Fibroblast of skin of right biceps (primary cell): ENCODE results near the gene ELAPOR1.
A peak's percentile ranks its signal among the peaks of the same experiment; 100 is the strongest.

ENCODE experiments used
- DNase-seq: peaks from one replicate; pipeline ENCODE4 v3.0.0-alpha.2; 2013

Gene ELAPOR1

DNA sequence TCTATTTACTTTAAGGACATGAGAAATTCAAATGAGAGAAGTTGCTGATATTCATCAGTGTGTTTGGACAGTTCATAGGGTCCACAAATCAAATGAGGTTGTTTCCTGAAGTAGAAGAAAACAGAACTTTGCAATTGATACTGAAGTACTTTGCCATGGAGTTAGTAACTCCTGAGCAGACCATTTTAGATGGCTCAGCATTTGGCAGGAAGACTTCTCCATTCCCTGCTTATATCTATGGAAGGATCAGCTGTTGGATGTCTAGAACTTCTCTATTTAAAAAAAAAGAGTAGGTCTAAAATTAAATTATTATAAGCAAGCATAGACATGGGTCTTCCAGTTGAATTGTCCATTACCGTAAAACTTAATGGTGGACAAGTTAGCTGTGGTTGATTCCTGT, 18.3 kb upstream of the ELAPOR1 start:
- no peak for DNase-seq

DNA sequence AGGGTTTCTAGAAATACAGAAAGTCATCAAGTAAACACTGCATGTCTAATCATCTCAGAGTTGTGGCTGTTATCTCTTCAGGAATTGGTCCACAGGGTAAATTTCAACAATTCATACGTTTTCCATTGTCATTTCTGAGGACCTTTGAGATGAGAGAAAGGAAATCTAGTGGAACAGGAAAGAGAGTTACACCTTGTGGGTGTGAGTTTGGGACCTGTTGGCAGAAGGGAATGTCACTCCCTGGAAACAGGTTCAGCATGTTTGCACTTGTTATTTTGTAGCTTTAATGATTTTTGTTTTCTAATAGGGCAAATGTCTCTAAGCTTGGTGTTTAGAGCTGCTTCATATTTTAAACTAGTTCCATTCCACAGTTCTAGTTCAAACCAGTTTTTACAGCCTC, 17.8 kb upstream of the ELAPOR1 start:
- DNase-seq: no peak

DNA sequence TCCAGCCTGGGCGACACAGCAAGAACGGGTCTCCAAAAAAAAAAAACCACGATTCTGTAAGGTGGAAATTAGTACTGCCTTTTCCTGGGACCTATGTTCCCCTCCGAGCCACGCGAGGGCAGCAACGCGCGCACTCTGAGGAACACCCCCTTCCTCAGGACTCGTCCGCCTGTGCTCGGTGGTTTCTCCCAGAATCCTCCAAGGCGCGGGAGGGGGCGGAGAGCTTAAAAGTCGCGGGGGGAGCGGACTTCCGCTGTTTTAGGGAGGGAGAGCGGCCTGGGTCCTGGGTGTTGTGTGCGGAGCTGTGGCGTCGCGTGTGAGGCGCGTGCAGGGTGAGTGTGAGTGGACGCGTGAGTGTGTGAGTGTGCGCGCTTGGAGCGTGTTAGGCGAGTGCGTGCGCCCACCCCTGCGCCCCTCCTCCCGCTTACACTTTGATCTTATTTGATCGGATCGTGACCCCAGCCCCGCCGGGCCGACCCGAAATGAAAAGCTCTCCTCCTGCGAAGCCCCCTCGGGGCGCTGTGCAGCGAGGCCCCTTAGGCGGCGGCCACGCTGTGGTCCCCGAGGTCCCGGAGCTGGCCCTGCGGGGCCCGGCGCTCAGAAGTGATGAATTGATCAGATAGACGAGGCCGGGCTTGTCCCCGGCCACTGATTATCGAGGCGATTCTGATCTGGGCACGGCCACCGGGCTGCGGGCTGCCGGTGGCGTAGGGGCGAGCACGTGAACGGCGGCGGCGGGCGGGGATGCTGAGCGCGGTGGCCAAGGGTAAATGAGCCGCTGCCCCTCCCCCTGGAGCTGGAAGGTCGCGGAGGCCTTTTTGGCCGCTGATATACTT, 13.8 kb upstream of the ELAPOR1 start:
- DNase-seq: peak; percentile 98

DNA sequence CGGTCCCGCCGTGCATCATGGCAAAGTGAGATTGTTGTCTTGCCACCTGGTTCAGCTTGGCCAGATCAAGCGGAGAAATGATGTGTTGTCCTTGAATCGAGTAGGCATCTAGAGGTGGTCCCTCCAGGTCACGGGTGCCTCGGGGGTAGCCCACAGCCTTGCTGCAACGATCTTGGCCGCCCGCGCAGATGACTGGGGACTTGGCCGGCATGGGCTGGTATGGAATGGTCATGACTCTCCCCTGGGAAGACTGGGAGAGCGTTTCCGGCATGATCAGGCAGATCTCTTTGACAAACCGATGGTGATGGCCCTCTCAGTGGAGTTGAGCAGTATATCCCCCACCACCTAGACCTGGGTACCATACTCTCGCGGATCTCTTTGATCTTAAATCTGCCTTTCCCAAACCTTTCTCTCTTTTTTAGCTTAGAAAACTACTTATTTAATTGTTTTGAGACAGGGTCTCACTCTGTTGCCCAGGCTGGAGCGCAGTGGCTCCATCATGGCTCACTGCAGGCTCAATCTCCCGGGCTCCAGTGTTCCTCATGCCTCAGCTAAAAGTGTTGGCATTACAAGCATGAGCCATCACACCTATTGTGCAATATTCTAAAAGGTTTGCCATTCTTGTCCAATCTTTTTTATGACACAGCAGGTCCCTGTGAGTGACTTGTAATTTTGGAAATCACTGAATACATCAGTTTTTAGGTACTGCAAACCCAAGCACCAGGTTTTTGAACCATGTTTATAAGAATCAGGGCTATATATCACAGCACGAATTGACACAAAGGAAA, 9.4 kb upstream of the ELAPOR1 start:
- DNase-seq: no peak

DNA sequence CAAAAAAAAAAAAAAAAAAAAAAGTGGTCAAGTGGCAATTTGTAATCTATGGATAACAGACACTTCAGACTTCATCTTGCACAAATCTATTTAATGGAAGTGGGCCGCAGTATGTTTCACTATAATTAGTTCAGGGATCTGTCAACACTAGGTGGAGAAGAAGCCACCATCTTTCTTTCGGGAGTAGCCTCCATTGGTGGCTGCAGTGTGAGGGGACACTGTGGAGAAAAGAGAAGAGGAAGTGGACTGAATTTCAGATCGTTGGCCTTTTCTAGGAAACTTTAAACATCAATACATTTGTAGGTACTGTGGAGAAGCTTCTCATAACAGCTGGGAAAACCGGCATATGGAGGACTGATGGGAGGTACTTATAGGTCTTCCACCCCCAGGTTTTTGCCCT, 8.0 kb upstream of the ELAPOR1 start:
- no peak for DNase-seq

DNA sequence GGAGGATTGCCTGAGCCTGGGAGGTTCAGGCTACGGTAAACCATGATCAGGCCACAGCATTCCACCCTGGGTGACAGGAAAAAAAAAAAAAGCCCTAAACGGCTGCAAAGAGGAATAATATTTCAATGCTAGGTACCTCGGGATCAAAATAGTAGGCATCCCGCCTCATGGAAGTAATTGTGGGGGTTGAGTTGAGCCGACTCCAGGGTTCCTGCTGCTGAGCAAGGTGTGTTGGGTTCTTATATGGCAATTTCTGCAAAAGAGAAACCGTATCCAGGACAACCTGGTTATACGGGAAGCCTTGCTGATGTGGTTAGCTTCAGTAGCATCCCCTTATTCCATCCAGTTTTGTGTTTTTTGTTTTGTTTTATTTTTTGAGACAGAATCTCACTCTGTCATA, 6.1 kb upstream of the ELAPOR1 start:
- no peak for DNase-seq

DNA sequence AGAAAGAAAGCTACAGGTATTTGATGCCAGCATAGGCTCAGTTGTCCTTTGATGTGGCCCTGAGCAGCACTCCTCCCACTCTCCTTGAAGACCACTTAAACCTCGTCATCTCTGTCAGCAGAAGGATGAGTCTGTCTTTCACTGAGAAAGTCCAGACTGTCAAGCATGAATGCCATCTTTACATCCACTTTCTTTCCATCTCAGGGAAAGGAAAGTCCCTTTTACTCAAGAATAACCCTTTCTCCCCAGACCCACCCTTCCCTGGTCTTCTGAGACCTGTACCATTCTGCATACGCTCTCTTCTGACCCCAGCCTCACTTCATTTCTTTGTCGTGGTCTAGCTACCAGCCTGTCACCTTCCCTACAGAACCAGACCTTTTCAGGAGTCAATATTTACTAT, 4.0 kb upstream of the ELAPOR1 start:
- no peak for DNase-seq

DNA sequence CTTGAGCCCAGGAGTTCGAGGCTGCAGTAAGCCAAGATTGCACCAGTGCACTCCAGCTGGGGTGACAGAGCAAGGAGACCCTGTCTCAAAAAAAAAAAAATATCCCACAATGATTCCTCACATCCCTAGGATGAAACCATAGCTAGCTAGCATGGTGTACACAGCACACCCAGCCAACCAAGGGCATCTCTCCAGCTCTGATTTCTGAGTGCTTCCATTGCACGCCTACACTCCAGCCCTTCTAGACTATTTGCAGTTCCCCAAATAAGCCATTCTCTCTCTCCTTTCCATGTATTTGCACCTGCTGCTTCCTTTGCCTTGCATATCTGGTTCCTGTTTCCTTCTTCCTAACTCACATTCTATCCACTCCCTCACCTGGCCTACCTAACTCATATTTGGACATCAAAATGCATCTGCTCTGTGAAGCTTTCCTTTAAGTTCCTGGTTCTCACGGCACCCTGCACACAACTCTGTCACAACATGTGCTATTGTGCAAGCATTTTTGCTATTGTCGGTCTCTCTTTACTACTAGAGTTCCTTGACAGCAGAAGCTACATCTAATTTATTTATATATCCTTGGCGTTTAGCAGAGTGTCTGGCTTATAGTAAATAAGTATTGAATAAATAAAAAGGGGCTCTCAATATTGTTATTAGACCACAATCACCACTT, 2.4 kb upstream of the ELAPOR1 start:
- no peak for DNase-seq

DNA sequence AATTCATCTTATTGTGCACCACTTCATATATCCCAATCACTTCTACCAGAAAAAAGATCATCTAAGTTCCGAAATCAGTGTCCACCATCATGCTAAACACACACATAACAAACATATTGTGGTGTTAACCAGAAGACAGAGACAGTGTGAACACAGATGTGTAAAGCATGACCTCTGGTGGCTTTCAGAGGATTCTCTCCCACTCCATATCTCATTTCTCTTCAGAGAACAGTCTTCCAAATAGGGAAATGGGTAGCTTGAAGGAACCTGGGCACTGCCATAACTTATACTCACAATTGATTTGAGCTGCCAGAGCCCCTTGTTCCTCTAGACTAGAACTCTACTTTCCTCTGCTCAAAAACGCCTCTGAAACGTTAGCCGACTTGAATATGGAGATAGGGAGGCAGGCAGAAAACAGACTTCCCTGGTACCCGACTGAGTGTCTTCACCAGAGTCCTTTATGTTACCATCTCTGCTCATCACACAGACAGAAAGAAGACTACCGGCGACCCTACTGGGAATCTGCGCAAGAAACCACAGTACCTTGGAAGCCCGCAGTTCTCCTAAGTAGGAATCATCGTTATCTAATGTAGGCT, 1.8 kb upstream of the ELAPOR1 start:
- DNase-seq: peak; percentile 39

DNA sequence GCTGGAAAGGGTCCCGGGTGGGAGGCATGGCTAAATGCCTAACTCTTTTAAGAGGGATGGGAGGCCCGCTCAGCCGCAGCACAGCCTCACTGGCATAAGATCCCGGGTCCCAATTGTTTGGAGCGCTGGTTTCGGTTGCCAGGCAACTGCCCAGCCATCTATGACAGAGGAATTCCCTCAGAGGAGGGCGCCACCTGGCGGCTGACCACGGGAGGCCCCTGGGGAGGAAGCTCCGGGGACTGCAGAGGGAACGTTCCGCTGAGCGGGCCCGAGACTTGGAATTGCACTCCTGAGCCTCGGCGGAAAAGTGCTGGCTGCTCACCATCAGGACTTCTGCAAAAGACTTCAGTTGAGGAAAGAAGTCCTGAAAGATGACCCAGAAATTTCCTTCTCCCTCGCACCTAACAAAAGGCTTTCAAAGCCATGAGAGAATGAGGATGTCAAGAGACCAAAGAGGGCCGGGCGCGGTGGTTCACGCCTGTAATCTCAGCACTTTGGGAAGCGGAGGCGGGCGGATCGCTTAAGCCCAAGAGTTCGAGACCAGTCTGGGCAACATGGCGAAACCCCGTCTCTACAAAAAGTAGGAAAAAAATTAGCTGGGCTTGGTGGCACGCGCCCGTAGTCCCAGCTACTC, 1.1 kb upstream of the ELAPOR1 start:
- DNase-seq: peak; percentile 89

DNA sequence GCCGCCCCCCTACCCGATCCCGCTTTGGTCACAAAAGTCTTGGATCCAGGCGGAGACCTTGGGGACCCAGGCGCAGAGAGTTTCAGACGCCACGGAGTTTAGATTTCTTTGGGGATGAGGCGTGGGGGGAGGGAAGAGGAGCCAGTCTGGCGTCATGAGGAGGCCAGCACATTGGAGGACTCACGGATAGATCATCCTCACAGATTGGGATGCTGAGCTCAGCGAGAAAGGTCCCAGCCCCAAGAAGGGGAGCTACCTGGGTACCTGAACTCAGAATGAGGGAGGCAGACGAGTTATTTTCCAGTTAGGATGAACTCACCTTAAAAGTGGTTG, 393 bp downstream of the ELAPOR1 start:
- no peak for DNase-seq

DNA sequence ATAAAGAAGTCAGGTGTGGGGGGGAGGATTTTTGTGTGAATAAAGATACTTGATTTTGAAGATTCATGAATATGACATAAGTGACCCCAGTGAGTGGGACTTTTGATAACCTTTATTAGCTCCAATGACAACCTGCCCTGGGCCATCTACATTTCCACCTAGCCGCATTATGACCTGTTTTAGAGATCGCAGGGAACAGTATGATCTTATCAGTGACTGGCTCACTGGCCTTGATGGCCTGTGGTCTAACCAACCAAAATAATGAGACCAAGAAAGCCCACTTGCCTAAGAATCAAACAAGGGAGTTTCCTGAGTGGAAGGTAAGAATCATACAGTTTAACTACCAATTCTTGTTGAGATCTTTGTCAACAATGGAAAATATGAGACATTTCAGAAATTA, 1.8 kb downstream of the ELAPOR1 start:
- DNase-seq: no peak

DNA sequence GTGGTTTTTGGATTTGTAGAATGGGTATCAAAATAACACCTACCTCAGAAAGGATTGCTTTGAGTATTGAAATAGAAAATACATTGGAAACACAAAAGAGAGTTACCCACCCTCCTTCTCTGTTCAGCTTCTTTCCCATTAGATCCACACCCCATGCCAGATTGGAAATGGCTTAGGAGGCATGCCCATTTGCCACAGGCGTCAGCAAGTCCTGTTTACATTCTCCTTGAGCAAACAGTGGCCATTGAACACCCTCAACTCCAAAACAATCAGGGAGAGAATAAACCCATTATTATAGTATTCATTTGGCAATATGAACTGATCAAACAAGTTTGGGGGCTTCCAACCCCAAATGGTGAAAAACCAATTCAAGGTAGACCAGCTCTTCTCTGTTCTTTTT, 2.4 kb downstream of the ELAPOR1 start:
- DNase-seq: no peak

DNA sequence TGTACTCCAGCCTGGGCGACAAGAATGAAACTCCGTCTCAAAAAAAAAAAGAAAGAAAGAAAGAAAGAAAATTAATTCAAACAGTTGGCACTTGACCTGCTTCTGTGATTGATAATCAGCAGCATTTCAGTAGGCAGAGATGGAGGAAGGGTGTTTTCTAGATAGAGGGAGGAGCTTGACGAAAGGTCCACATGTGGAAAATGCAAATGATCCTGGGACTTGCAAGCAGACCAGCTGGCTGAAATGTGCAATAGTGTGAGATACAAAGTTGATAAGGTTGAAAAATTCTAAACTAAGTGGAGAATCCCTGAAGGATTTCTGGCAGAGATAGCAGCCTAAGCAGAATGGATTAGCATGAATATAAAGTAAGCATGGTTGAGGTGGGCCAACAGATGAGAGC, 4.2 kb downstream of the ELAPOR1 start:
- no peak for DNase-seq

DNA sequence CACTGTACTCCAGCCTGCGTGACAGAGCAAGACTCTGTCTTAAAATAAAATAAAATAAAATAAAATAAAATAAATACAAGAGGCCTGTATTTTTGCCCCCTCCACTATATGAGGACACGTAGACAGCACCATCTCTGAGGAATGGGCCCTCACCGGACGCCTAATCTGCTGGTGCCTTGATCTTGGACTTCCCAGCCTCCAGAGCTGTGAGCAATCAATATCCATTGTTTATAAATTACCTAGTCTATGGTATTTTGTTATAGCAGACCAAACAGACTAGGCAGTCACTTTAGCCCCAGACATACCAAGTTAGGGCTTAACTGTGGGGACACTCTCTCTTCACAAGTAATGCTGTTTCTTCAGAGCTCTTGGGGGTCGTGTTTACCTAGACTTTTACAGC, 6.4 kb downstream of the ELAPOR1 start:
- DNase-seq: no peak

DNA sequence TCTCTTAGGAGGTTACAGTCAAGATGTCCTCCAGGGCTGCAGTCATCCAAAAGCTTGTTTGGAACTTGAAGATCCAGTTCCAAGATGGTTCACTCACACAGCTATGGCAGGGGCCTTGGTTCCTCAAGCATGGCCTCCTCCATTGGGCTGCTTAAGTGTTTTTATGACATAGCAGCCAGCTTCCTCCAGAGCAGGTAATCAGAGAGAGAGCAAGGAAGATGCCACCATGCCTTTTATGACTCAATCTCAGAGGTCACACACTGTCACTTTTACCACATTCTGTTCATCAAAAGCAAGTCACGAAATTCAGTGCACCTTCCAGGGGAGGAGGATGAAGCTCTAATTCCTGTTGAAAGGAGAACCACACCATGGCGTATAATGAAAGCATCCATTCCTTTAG, 17.1 kb downstream of the ELAPOR1 start:
- no peak for DNase-seq

DNA sequence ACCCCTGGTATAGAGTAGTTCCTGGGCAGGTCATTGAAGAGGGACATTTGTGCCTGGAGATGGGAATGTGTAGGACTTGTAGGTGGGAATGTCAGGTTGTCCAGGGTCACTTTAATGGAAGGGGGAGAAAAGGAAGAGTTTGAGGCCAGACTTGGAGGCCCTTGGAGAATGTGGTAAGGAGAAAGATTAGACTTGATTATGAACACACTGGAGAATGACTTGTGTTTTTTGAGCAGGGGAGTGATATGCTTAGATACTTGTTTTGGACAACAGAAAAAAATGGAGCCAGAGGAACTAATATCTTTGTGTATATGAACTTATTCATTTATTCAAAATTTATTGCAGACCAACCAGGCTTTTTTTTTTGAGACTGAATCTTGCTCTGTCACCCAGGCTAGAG, 17.9 kb downstream of the ELAPOR1 start:
- DNase-seq: no peak

DNA sequence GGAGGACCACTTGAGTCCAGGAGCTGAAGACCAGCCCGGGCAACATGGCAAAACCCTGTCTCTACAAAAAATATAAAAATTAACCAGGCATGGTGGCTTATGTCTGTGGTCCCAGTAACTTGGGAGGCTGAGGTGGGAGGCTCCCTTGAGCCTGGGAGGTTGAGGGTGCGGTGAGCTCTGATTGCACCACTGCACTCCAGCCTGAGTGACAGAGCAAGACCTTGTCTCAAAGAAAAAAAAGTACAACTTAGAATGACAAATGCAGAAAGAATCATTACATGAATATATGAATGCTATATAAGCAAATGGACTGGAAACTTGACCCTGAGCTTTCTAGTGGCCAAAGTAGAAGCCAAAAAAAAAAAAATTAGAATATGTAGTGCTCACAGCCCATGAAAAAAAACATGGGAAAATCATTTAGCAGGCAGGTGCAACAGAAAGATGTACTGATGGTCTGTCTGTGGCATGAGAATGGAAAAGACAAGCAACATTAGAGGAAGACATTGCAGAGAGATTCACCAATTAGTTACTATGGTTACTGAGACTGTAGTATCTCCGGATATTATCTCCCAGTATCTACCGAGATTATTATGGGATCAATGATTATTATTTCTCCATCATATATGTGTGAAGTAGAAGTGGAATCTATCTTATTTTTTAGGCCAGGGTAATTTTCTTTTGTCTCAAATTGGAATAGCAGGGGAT, 19.2 kb downstream of the ELAPOR1 start:
- DNase-seq: no peak

DNA sequence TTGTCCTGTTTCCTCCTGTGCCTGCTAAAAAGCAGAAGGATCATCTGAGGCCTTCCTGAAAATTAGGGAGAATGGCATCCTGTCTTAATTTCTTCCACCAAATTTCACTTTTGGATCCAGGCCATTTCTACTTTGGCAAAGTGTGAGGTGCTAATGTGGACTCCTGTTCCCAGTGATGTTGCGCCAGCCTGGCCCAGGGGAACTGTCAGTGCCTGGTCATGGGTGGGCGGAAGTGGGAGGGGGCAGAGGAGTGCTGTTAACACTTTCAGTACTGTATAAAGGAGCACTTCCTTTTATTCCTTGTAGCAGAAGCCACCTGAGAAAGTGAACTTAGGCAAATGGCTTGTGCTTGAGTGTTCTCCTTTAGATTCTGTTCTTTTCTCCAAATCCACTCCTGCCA, 19.9 kb downstream of the ELAPOR1 start:
- DNase-seq: no peak

DNA sequence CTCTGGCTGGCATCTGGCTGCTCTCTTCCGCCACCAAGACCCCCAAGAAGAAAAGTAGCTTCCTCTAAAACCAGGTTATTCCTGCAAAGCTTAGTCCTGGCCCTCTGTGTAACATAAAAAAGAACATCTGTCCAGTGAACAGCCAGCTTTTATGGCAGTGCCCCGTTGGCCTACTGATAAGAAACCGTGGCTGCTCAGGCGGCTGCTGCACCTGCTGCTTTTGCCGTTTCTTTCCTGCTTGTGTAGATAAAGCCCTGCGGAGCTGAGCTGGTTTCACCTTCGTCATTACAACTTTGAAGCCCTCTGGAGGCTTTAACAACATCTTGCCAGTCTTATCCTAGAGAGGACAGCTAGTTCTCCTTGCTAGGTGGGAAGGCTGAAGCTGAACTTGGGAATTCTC, 20.5 kb downstream of the ELAPOR1 start:
- DNase-seq: no peak

DNA sequence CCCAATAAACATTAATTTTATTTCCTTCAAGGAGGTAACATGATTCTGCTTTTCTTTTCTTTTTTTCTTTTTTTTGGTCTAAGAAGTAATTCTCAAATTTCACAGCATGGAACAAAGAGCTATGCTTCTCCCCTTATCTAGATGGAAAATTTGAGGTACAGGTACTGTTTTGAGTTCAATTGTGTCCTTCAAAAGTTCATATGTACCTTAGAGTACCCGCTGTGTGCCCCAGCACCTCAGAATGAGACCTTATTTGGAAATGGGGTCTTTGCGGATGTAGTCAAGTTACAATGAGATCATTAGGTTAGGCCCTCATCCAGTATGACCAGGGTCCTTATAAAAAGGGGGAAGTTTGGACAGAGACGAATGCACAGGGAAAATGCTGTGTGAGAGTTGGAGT, 22.0 kb downstream of the ELAPOR1 start:
- DNase-seq: no peak

DNA sequence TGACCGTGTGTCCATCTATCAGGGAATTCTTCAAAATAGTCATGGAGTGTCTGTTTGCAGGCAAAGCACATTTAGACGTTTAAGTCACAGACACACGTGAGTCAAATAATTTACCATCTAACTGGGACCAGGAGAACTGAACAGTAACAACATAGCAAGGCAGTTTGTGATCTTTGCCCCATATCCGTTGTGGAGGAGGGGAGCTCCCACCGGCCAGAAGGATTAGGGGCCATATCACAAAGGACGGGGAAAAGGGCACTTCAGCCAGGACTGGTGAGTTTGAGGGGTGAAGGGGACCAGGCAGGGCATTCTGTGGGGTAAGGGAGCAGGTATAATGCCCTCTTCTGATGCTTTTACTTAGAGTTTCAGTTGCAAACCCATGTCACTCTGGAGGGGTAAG, 22.9 kb downstream of the ELAPOR1 start:
- no peak for DNase-seq

DNA sequence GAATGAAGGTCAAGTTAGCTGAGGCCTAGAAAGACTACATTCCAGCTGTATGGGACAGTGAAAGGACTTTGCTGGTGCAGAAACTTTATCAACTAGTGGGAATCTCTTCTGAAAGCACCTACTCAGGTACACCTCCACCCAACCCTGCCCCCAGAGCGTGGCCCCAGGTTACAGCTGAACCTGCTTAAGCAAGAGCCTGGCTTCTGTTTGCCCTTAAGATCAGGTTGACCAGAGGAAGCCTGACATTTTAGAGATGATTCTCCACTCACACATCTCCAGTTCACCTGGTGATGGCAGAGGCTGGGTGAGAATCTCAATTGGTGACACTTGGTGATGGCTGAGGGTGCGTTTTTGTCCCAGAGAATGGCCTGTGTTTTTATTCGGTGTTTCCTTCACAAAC, 24.0 kb downstream of the ELAPOR1 start:
- no peak for DNase-seq
